NCI-H2107 treated with DMSO at 0.1 percent for 48 hours (cell line): ENCODE measurements around the gene AKR1C1.
"Not testable (repeated sequence)": the region's sequence is repeated elsewhere in the genome, so short reads cannot be mapped to it uniquely, and the experiment has no call there.

Source experiments
- DNase-seq: peaks from one replicate; lab custom pipeline; 2025; ENCODE audit not compliant: unreplicated experiment; lab: John Stamatoyannopoulos, UW

The AKR1C1 gene

DNA sequence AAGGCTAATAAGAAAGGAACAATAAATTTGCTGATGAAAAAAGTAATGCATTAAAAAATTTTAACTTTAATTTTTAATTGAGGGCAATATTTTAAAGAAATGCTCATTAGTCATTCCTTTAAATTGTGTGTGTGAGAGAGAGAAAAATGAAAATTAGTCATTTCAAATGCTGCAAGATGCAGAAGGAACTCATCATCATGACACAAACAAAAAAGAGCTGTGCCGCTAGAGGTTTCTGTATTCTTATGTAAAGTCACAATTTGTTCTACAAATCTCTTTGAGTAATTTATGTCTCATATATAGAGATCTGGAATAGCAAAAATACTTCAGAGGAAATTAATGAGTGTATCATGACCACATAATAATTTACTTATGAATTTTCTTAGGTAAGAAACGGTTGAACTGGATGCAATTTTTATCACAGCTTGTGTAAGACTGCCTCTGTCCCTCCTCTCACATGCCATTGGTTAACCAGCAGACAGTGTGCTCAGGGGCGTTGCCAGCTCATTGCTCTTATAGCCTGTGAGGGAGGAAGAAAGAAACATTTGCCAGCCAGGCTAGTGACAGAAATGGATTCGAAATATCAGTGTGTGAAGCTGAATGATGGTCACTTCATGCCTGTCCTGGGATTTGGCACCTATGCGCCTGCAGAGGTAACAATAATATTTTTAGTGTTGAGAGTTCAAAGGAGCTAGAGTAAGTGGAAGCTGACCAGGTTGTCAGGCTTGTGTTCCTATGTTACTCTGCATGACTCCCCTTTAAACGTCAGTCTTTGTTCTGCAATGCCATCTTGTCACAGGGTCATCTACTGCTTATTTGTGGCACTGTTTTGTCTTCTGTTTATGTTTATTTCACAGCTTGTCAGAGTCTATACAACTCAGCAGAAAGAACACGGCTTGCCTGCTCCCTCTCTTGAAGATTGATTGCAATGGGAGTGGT is at the start of gene AKR1C1:
AKR1C1 (plus strand) TSS at position 540 of the 939 bp plus-strand sequence; CDS start at position 570, 30 bp downstream.
- not testable (repeated sequence) for DNase-seq

DNA sequence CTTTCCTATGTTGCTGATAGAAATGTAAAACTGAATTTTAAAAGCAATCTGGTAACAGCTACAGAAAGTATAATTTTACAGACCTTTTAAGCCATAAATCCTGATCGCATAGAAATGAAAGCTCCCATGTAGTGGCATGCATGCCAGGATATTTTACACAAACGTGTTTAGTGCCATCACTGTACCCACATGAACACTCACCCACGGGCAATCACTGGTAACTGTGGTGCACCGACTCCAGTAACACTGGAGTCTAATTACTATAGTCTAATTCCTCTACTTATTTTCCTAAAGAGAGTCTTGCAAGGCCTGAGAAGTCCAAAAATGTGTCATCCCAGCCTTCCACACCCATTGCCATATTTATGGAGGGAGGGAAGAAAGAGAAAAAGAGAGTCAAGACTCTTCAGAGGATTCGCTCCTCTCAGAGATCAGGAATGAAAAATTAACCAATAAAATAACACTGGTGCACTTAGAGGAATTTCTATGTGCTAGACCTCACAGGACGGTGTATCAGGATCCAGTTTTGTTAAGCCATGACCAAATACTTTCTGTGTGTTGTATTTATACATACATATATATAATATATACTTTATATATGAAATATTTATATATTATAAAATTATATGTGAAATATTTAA is 48.9 kb upstream of the AKR1C1 start:
- DNase-seq = no peak

DNA sequence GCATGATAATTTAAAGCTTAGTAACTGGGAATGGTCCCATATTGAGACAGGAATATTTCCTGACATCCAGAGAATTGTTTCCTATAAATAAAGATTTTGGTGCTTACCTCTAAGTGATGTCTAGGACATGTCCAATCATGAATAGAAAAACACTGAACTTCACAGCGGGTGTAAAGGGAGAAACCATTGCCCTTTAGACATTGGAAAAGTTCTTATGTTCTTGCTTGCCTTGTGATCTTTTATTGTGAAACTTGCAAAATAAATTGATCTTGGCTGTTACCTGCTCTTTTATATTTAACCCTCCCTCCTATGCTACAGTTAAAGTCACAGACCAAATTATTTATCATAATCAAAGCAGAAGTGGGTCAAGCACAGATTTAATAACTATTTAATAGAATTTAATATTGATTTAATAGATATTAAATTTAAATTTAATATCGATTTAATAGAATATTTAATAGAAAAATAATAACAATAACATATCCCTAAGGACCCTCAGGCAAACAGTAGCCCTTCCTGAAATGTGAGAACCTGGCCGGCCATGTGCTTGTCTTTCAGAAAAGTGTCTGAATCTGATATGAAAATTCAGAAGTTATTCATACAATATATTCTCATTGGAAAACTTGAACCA is 47.0 kb upstream of the AKR1C1 start:
- no peak for DNase-seq

DNA sequence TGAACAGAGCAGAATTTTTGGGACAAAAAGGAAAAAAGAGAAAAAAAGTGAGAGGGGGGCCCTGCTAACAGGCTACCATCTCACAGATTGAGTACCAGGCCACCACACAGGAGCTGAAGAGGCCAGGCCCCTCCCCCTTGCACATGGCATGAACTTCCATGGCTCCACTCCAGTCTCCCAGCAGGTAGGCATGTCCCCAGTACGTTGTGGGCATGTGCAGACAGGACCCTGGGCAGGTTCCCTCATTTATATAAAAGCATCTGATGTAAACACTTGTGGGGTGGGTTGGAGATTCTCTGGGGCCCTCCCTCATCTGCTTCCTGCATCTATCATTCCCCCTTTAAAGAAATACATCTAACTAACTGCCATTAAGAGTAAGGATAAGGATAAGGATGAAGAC is 45.0 kb upstream of the AKR1C1 start:
- no peak for DNase-seq

DNA sequence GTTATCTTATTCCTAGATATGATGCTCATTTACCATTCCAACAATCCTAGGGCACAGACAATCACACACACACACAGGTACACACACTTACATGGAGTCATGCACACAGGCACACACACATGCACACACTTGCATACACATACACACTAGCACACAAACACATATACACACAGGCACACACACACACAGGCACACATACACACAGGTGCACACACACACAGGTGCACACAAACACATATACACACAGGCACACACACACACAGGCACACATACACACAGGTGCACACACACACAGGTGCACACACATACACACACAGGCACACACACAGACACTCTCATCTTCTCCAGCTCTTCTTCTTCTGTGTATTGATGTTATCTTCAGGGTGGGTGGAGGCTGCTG is 38.7 kb upstream of the AKR1C1 start:
- DNase-seq = not testable (repeated sequence)

DNA sequence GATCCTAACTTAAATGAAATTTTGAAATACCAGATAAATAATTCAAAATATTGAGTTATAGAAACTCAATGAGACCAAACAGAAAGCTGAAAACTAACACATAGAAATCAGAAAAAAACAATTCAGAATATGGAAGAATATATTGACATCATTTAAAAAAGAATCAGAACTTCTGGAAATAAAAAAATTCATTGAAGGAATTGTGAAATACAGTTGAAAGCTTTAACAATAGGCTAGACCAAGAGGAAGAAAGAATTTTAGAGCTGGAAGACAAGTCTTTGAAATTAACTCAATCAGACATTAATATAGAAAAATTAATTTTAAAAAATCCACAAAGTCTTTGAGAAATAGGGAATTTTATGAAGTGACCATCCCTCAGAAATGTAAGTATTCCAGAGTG is 36.8 kb upstream of the AKR1C1 start:
- DNase-seq = no peak

DNA sequence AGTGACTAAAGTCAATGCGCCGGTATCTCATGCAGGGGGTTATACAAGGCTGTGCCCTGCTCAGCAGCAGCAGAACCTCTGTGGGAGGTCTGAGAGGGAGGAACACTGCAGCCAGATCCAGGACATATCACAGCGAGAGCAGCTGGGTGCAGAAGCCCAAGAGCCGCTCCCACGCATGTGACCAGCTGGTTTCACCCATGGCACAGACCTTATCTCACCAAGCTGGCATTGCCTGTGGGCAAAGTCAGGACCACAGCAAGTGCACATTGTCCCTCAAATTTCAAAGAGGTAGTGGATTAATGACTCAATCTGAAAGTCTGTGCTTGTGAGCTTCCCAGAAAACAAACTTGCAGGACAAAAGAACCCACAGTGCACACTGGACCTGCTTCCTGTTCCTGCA is 31.6 kb upstream of the AKR1C1 start:
- no peak for DNase-seq

DNA sequence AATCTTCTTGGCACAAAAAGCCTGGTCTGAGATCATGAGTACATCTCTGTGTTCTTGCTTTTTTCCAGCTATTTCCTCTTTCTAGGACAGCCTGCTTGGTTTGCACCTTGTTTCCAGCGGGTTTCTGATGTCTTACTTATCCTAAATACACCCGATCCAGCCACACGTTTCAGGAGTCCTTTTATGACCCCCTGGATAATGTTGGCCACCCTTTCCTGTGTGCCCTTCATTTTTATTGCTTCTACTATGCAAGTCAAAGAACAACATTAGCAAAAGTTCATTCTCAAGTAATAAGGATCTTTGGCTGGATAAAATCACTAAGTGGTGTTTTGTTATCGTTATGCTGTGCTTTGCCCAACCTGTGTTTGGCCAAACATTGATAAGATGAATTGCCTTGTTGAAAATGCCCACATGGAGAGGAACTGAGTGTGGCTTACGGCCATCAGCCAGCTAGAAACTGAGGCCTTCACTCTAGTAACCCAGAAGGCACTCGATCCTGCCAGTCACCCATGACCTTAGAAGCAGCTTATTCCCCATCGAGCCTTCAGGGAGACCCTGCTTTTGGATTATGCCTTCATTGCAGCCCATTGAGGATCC is 28.7 kb upstream of the AKR1C1 start:
- DNase-seq = no peak

DNA sequence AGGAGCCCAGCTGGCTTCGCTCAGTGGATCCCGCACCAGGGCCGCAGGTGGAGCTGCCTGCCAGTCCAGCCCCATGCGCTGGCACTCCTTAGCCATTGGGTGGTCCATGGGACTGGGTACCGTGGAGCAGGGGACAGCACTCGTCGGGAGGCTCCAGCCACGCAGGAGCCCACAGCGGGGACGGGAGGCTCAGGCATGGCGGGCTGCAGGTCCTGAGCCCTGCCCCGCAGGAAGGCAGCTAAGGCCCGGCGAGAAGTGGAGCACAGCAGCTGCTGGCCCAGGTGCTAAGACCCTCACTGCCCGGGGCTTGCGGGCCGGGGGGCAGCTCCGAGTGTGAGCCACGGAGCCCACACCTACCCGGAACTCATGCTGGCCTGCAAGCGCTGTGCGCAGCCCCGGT is 25.9 kb upstream of the AKR1C1 start:
- no peak for DNase-seq

DNA sequence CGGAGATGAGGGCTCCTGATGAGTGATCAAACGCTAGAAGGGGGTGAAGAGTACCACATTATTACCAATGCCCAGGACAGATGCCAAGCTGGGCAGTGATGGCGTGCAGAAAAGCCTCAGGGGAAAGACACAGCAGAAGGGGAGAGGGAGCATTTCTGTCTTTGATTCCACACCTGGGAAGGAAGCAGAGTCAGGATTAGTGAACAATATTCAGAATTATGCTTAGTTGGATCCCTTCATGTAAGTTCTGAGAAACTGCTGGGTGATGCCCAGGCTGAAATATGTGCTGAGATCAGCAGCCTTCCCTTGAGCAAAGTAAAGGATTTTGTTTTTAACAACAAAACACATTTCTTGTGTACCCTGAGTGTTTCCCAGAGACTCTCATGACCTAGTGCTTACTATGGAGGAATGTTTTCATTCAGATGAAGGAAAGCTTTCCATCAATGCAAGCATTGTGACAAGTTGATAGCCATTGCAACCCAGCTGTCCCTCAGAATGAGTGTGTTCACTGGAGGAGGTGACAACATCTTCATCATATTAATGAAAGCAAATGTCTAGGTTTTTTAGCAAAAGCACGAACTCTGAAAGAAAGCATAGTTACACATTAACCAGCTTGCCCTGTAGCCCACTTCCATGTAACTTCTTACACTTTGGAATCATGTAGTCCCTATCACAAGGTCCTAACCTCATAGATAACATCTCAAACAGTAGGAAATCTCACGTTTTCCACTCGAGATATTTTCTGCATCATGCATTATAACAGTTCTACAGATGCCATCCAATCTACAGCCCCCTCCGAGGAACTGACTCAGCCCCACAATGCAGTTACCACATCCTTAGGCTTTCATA is 23.8 kb upstream of the AKR1C1 start:
- DNase-seq = no peak

DNA sequence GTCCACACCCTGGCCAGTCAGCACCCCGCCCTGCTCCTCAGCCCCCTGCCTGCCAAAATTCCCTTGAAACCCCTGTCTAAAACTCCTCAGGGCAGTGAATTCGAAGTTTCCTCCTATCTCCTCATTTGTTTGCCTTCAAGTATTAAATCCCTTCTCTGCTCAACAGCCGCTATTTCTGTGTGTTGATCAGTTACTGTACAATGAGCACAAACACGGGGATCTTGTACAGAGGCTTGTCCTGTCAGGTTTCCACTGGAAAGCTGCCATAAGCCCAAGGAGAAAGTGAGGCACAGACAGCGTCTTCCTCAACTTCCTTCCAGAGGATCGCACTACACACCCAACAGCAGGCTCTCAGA is 23.2 kb upstream of the AKR1C1 start:
- DNase-seq = not testable (repeated sequence)

DNA sequence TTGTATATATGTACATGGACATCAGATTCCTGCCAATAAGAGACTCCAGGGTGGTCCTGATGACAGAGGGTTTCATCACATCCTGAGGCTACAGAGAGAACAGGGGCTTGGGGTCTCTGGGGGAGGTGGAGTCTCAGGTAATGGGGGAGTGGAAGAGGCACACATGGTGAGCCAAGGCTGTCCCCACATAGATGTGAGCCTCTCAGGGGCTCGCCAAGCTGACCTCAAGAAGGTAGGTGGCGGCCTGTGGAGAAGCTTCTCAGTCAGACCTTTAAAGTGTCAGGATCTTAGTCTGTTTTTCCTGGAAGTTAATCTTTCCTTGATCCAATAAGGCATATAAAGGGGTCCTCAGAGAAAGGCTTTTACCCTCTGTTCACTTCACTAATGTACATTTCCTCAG is 22.3 kb upstream of the AKR1C1 start:
- not testable (repeated sequence) for DNase-seq

DNA sequence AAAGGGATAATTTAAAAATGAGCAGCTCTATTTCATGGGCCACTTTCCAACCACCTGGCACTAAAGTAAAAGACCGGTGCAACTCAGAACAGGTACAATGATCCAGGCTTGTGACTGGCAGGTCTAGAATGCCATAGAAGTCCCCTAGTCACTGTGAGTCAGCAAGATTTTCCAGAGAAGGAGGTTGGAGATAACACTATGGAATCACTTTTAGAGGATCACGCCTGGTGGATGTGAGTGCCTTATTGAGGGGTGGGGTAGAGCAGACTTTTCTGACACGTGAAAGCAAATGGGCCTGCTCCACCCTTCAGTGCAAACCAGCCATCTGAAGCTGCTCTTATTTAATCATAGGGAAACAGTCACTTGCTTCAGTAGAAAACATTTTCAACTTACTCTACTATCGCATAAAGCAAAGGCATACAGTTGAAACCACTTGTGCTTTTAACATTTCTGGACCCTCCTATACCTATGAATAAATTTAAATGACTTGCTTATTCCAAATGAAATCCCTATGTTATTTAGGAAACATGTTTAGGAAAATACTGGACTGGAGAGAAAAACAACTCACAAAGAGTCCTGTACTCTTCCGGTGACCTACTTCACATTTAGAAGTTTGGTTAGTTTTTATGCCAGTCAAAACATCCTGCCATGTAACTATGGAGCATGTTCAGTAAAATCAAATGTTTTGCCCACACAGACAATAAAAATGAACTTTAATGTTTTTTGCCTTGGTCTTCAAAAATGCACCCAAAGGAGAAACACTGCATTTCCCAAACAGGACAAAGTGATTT is 21.5 kb upstream of the AKR1C1 start:
- DNase-seq = peak; percentile 67

DNA sequence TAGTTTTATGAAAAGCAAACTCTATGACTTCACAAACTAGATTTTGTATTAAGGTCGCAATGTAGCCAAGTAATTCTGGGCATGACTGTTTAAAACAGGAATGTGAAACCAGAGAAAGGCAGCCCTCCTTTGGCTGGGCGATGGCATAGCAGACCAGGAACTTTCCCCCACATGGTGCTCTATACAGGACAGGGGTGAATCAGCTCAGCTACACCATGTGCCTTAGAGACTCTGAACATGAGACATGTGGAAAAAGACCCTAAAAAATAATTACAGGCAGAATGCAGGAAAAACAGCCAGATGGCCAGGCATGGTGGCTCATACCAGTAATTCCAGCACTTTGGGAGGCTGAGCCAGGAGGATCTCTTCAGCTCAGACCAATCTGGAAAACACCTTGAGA is 20.3 kb upstream of the AKR1C1 start:
- not testable (repeated sequence) for DNase-seq

DNA sequence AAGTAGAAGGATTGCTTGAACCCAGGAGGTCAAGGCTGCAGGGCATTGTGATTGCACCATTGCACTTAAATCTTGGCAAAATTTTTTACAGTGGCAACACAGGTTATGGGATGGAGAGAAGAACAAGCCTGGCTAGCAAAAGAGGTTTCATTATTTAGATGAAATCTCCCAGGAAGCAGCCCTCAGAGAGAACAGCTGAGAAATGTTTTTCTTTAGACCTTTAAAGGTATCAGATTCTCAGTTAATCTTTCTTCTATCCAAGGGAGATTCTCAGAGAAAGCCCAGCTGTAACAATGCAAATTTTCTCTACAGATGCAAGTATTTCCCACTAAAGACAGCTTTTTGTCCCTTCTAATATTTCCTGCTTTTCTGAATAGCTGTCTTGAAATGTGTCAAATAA is 19.8 kb upstream of the AKR1C1 start:
- DNase-seq = not testable (repeated sequence)

DNA sequence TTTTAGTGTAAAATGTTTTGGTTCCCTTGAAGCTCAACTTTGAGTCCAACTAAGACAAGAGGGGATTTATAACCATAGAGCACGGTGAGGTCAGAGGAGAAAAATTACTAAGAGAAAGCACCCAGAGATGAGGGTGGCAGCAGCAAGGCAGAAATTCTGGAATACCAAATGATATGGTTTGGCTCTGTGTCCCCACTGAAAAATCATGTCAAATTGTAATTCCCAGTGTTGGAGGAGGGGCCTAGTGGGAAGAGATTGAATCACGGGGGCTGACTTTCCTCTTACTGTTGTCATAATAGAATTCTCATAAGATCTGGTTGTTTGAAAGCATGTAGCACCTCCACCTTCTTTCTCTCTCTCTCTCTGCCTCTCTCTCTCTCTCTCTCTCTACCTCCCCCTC is 19.4 kb upstream of the AKR1C1 start:
- no peak for DNase-seq

DNA sequence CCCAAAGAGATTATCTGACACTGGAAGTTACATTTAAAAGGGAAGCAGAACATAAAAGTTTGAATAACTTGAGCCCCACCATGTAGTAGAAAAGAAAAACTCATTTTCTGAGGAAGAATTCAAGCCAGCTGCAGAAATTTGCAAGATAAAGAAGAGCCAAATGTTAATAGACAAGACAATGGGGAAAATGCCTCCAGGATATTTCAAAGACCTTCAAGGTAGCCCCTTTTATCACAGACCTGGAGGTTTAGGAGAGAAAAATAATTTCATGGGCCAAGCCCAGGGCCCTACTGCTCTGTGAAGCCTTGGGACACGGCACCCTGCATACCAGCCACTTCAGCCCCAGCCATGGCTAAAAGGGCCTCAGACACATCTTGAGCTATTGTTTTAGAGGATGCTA is 18.4 kb upstream of the AKR1C1 start:
- DNase-seq = no peak

DNA sequence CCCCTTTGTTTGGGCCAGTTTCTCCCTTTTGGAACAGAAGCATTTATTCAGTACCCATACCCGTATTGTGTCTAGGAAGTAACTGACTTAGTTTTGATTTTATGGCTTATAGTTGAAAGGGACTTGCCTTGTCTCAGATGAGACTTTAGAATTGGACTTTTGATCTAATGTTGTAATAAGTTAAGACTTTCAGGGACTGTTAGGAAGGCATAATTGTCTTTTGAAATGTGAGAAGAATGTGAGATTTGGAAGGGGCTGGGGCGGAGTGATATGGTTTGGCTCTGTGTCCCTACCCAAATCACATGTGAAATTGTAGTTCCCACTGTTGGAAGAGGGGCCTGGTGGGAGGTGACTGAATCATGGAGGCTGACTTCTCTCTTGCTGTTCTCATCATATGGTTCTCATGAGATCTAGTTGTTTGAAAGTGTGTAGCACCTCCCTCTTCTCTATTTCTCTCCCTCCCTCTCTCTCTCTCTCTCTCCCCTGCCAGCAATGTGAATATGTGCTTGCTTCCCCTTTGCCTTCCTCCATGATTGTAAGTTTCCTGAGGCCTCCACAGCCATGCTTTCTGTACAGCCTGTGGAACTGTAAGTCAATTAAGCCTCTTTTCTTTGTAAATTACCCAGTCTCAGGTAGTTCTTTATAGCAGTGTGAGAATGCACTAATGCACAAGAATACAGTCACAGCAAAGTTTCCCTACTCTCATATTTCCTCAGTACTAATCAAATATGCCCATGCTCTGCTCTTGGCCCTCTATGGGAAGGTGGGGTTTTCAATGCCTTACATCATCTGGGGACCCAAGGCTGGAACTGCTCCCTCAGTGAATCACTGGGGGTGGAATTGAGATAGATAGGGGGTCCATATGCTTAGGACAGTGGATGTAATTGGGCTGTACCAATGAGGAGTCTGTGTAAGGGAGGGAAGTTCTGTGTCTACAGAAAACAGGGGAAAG is 17.2 kb upstream of the AKR1C1 start:
- DNase-seq = no peak
